Measurements from ENCODE around the gene AS3MT. TPM values are rescaled to one million over a fixed set of nuclear protein-coding genes. Genes with fewer than 3 reads are reported as not detected.

Gene AS3MT
- total RNA-seq, 1 experiment from 2014 or later = 9.3 TPM

GRCh38 chr10:102831322-102832071 is 37.8 kb upstream of the AS3MT start:
- no peak overlapping the region for H3K27ac Mint-ChIP-seq
- ChIA-PET CTCF (interaction anchor here (0.7 to 2.2 kb wide), 2 partner anchors 28 to 70 kb away, joined by 3 to 9 read pairs; no protein-coding TSS in a partner anchor), POLR2A (no interaction called here)
- no peaks in the 10 kb centered on the region for H3K9me3 Mint-ChIP-seq
- no peak overlapping the region for H3K4me3 Mint-ChIP-seq
- H3K36me3 Mint-ChIP-seq = no peaks in the 10 kb centered on the region
- TF ChIP-seq ZNF219 (CRISPR knock-in tag; IDR thresholded peaks at IDR 0.05; ENCODE audit: borderline replicate concordance) = no peak
- TF ChIP-seq SMAD3 (CRISPR knock-in tag; IDR thresholded peaks at IDR 0.05; ENCODE audit: borderline replicate concordance) = no peak
- no peak for TF ChIP-seq ZNF138 (CRISPR knock-in tag; conservative IDR thresholded peaks at IDR 0.05)
- TF ChIP-seq TEAD4 (CRISPR knock-in tag; IDR thresholded peaks at IDR 0.05) = no peak
- no peak for TF ChIP-seq USF1 (CRISPR knock-in tag; IDR thresholded peaks at IDR 0.05)
- TF ChIP-seq ATF2 (CRISPR knock-in tag; IDR thresholded peaks at IDR 0.05; ENCODE audit: borderline replicate concordance, low read depth) = no peak
- TF ChIP-seq ZNF232 (CRISPR knock-in tag; IDR thresholded peaks at IDR 0.05) = no peak
- TF ChIP-seq GABPB1 (CRISPR knock-in tag; IDR thresholded peaks at IDR 0.05) = no peak
- no peak for TF ChIP-seq GRHL2 (CRISPR knock-in tag; IDR thresholded peaks at IDR 0.05; ENCODE audit: insufficient replicate concordance, severe bottlenecking)
- DNase-seq (ENCODE audit: low spot score) (no peak), ATAC-seq (no peak)
- 0 out of 2 replicates have a peak, but pooled peaks cover 5% of the 10 kb centered on the region for H3K4me1 Mint-ChIP-seq
- peaks cover 2% of the 10 kb centered on the region; the same call in 1 of the 2 replicates for H3K27me3 Mint-ChIP-seq (ENCODE audit: low read depth)

GRCh38 chr10:102832248-102832647 is 37.0 kb upstream of the AS3MT start:
- Mint-ChIP-seq H3K4me3 (no peak overlapping the region), H3K27me3 (ENCODE audit: low read depth) (peaks cover 3% of the 10 kb centered on the region), H3K4me1 (0 out of 2 replicates have a peak, but pooled peaks cover 5% of the 10 kb centered on the region), H3K36me3 (peaks cover under 1% of the 10 kb centered on the region; the same call in 1 of the 2 replicates), H3K9me3 (peaks cover 3% of the 10 kb centered on the region), H3K27ac (no peak overlapping the region)
- no peak for DNase-seq (ENCODE audit: low spot score)
- CTCF ChIA-PET = interaction anchor here (1.0 to 2.2 kb wide), 2 partner anchors 11 to 69 kb away, joined by 3 to 9 read pairs; no protein-coding TSS in a partner anchor
- POLR2A ChIA-PET = no interaction called here
- ATAC-seq = no peak
- TF ChIP-seq AR (CRISPR knock-in tag; IDR thresholded peaks at IDR 0.05) (no peak), JUN (CRISPR knock-in tag; IDR thresholded peaks at IDR 0.05) (no peak), IRF2 (CRISPR knock-in tag; IDR thresholded peaks at IDR 0.05; ENCODE audit: borderline replicate concordance, low read depth) (no peak), ZNF263 (CRISPR knock-in tag; IDR thresholded peaks at IDR 0.05; ENCODE audit: low read depth) (no peak), ZNF232 (CRISPR knock-in tag; IDR thresholded peaks at IDR 0.05) (no peak), AFF4 (CRISPR knock-in tag; IDR thresholded peaks at IDR 0.05; ENCODE audit: borderline replicate concordance) (no peak), ZNF138 (CRISPR knock-in tag; conservative IDR thresholded peaks at IDR 0.05) (no peak), SP1 (CRISPR knock-in tag; conservative IDR thresholded peaks at IDR 0.05) (no peak), ZBTB43 (CRISPR knock-in tag; IDR thresholded peaks at IDR 0.05) (no peak), ZNF317 (CRISPR knock-in tag; IDR thresholded peaks at IDR 0.05; ENCODE audit: borderline replicate concordance, low read depth) (no peak)

All from WTC11 (cell line).